Stimulated activated CD4-positive, alpha-beta T cell treated with anti-CD3 and anti-CD28 coated beads, Interleukin-4, amount 100 ng/mL, for 1 hour (primary cell): ENCODE data around the gene CAND1.
"Not testable (repeated sequence)": the region's sequence is repeated elsewhere in the genome, so short reads cannot be mapped to it uniquely, and the experiment has no call there.

Experiments
- DNase-seq: peaks from one replicate; pipeline ENCODE4 v3.0.0-alpha.2; 2020

CAND1 gene

DNA sequence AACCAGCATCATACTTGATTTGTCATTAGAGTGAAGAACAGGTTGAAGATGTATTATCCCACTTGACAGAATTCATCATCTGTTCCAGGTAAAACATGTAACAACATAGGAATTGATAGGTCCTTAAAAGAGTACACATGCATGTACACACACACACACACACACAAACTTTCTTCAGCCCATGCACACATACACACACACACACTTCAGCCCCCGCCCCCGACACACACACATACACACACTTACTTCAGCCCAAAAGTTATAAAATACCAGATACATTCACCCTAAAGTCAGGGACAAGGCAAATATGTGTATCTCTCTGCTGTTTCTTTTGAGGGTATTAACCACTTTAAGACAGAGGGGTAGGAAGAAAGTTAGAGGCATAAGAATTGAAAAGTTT is 15.4 kb downstream of the CAND1 start:
- DNase-seq, result no peak

- no peak for DNase-seq
Observed at GRCh38 chr12:67286257-67286656, 17.1 kb downstream of the CAND1 start.

GRCh38 chr12:67287311-67287710 is 18.2 kb downstream of the CAND1 start:
- DNase-seq, result no peak

DNA sequence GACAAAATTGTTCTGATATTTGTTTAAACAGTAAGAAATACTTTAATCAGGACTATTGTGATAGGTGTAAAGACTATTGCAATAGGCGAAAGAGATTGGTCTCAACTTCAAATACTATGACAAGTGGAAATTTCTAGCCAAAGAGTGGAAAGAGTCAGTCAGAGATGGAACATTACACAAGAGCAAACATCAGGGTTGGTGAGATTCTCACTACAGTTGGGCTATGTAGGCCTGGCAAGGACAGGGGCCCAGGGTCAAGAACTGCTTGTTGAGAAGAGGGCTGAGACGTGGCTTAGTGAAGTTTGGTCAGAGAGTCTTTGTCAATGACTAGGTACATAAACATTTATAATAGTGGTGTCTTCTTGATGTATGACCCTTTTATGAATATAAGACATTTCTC is 19.4 kb downstream of the CAND1 start:
- no peak for DNase-seq

GRCh38 chr12:67290378-67290777 is 21.2 kb downstream of the CAND1 start:
- DNase-seq, result no peak

DNA sequence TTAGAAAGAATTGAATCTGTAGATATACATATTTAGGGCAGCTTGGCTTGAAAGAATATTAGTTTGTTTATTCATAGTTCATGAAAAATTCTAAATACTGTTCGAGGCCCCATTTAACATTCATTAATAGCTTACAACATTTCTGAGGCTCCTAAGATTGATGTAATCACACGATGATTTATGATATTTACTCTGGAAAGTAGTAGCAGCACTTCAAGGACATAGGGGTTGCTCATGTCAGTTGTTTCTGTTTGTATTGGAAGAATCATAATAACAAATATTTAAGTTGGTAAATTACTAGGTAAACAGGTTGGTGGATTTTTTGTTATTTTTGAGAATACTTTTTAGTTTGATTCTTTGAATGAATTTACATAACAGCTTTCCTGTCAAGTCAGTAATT is 30.4 kb downstream of the CAND1 start:
- DNase-seq, result no peak

DNA sequence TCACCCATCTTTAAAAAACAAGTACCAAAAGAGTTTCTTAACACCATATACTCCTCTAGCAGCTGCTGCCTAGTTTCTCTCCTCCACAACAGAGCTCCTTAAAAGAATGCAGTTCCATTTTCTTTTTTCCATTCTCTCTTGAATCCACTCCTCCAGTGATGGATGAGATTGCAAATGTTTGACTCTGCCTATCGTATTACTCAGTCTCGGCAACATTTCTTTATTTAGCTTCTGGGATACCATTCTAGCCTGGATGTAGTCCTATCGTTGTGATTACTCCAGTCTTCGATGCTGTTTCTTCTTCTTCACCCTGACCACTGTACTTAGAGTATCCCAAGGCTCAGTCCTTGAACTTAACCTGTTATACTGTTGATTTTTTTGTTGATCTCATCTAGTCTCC is 30.8 kb downstream of the CAND1 start:
- no peak for DNase-seq

GRCh38 chr12:67302162-67302561 is 33.0 kb downstream of the CAND1 start:
- DNase-seq, result no peak

DNA sequence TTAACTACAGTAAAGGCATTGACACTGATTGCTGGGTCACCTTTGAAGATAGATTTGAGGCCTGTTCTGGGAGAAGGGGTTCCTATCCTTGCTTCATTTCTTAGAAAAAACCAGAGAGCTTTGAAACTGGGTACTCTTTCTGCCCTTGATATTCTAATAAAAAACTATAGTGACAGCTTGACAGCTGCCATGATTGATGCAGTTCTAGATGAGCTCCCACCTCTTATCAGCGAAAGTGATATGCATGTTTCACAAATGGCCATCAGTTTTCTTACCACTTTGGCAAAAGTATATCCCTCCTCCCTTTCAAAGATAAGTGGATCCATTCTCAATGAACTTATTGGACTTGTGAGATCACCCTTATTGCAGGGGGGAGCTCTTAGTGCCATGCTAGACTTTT is 36.4 kb downstream of the CAND1 start:
- no peak for DNase-seq

DNA sequence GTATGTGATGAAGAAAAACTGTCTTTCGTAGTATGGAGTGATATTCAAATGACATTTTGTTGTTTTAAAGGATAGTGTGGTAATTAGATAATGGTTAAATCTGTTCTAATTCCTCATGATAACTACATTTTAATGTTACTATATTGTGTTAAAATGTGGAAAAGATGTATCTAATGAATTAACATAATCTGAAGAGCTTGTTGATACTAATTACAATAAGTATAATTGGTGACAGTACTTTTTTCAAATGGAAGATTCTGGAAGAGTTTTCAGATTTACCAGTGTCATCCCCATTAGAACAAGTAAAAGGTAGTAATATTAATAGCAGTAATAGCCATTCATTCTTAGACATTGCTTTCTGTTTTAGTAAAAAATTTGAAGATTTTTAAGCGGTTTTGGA is 37.6 kb downstream of the CAND1 start:
- DNase-seq, result no peak

DNA sequence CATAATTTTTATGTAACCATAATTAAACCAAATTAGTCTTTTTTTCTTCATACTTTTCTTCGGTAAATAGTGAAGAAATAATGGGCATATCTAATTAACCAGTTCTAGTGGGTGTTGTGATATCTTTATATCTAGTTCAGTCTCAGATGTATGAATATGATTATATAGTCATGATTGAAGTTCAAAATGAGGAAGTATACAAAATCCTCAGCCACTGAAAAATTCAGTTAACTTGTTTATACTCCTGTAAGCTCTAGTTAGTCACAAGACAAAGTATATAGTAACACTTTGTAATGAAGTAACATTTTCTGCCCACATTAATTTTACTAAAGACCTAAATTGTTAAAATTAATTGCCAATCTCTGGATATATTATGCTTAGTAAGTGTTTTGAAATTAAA is 46.5 kb downstream of the CAND1 start:
- no peak for DNase-seq

GRCh38 chr12:67318786-67319185 is 49.6 kb downstream of the CAND1 start:
- DNase-seq, result no peak

- DNase-seq, result no peak
Observed at GRCh38 chr12:67319936-67320335, 50.8 kb downstream of the CAND1 start.

- no peak for DNase-seq
Observed at GRCh38 chr12:67320614-67321295, 51.6 kb downstream of the CAND1 start.

GRCh38 chr12:67322580-67322979 is 53.4 kb downstream of the CAND1 start:
- DNase-seq, result no peak

DNA sequence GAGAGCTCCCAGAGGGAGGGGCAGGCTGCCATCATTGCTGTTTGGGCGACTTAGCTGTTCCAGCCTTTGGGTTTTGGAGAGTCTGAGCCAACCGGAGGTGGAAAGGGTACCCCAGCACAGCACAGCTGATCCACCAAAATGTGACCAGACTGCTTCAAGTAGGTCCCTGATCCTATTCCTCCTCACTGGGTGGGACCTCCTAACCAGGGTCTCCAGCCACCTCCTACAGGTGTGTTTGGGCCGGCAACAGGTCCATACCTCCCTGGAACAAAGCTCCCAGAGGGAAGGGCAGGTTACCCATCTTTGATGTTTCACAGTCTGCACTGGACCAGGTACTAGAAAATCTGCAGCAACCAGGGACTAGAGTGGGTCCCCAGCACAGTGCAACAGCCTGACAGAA is 53.8 kb downstream of the CAND1 start:
- DNase-seq, result no peak

DNA sequence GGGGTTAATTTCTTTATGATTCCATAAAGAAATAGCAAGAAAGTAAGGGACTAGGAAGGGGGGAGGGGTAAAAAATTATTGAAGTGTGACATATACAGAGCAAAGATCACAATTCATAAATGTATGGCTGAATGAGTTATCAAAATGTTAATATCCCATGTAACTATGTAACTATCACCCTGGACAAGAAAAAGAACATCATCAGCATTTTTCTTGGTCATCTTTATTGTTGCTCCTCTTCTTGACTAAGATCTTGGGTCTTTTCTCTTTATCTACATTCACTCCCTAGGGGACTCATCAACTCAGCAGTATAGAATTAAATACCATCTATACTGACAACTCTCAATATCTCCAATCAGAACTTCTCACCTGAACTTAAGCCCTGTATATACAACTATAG is 57.5 kb downstream of the CAND1 start:
- no peak for DNase-seq

- DNase-seq, result no peak
Observed at GRCh38 chr12:67327466-67327865, 58.3 kb downstream of the CAND1 start.

DNA sequence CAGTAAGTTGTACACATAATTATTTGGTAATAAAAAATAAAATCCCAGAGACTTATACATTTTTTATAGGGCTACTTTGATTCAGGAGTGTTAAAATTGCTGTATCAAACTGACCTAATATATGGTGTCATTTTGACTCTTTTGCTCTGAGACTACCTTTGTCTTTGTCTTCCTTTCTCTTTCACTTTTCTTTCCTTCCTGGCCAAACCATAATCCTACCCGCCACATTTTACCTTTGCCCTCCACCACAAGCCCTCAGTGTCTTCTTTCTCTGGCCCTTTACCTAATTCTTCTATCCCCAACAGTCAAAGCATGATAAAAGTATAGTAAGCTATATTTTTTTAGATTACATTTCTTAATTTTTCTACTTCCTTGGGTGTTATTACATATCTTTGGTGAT is 62.0 kb downstream of the CAND1 start:
- no peak for DNase-seq

DNA sequence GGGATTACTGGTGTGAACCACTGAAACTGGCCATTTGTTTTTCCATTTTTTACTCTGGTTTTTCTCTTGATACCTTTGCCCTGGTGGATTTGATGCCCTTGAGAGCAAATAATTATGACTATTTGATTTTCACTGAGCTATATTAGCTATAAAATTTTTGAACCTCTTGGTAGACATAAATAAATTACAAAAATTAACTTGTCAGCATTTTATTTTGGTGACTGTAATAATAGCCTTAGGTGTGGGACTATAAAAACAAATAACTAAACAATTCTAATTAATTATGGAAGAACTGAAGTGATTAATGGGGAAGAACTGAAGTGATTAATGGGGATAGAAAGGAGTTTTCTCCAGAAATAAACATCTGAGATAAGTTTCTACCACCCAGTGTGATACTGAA is 62.7 kb downstream of the CAND1 start:
- DNase-seq, result no peak

DNA sequence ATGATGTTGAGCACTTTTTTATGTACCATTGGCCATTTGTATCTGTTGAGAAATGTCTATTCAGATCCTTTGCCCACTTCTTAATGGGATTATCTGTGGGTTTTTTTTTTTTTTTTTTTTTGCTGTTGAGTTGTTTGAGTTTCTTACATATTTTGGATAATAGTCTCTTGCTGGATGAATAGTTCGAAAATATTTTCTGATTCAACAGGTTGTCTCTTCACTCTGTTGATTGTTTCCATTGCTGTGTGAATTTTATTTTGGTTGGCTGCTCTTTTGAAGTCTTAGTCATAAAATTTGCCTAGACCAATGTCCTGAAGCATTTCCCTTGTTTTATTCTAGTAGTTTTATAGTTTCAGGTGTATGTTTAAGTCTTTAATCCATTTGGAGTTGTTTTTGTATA is 64.5 kb downstream of the CAND1 start:
- DNase-seq, result no peak

GRCh38 chr12:67338426-67338825 is 69.3 kb downstream of the CAND1 start:
- no peak for DNase-seq

- no peak for DNase-seq
Observed at GRCh38 chr12:67339530-67339929, 70.4 kb downstream of the CAND1 start.

GRCh38 chr12:67341086-67341485 is 71.9 kb downstream of the CAND1 start:
- not testable (repeated sequence) for DNase-seq

- no peak for DNase-seq
Observed at GRCh38 chr12:67344979-67345710, 76.0 kb downstream of the CAND1 start.
